ENCODE results near the gene GNAI3.

GRCh38 chr1:109623601-109624161 is 75.3 kb downstream of the GNAI3 start:
- TF ChIP-seq CTCF (conservative IDR thresholded peaks at IDR 0.05 in 1 of 2, IDR thresholded peaks at IDR 0.05 in 1 of 2; ENCODE audit: low read depth in 1 of 2, low read length in 2 of 2): no peak
- no peak for TF ChIP-seq EZH2 (IDR thresholded peaks at IDR 0.05; ENCODE audit: low read length, missing control alignments)
